Glutamatergic neuron (in vitro differentiated cells): ENCODE data around the gene CCM2. TPM values are rescaled to one million over a fixed set of nuclear protein-coding genes. Genes with fewer than 3 reads are reported as not detected.
A peak's percentile ranks its signal among the peaks of the same experiment; 100 is the strongest.

Source experiments
- DNase-seq: peaks from one replicate; pipeline ENCODE4 v3.0.0; 2022
- H3K27ac Mint-ChIP-seq: one replicate; pipeline ENCODE4 v1.8.0; 2020; ENCODE audit warnings: mild to moderate bottlenecking, mixed read lengths, inconsistent platforms; ENCODE audit not compliant: unreplicated experiment
- H3K27me3 Mint-ChIP-seq: one replicate; pipeline ENCODE4 v1.8.0; 2020; ENCODE audit warnings: mild to moderate bottlenecking, moderate library complexity, mixed read lengths, inconsistent platforms; ENCODE audit not compliant: unreplicated experiment
- H3K36me3 Mint-ChIP-seq: one replicate; pipeline ENCODE4 v1.8.0; 2020; ENCODE audit warnings: mild to moderate bottlenecking, mixed read lengths, inconsistent platforms; ENCODE audit not compliant: unreplicated experiment
- H3K4me1 Mint-ChIP-seq: one replicate; pipeline ENCODE4 v1.8.0; 2020; ENCODE audit warnings: mild to moderate bottlenecking, low read depth, mixed read lengths, inconsistent platforms; ENCODE audit not compliant: unreplicated experiment
- H3K4me3 Mint-ChIP-seq: one replicate; pipeline ENCODE4 v1.8.0; 2020; ENCODE audit warnings: mild to moderate bottlenecking, mixed read lengths, inconsistent platforms; ENCODE audit not compliant: unreplicated experiment
- H3K9me3 Mint-ChIP-seq: one replicate; pipeline ENCODE4 v1.8.0; 2020; ENCODE audit warnings: mild to moderate bottlenecking, moderate library complexity, mixed read lengths, inconsistent platforms; ENCODE audit not compliant: unreplicated experiment
- CTCF ChIP-seq: fragments of 200-600 bp; sonication (generic); IDR thresholded peaks from one replicate; pipeline ENCODE4 v1.5.0; 2021; ENCODE audit not compliant: partially characterized antibody, unreplicated experiment
- total RNA-seq: library from RNA; stranded (reverse); fragmentation: NEBNext Ultra II Directional; extraction: Animal tissue kit (Norgen Biotek cat#: 25700); gene quantifications from one replicate; pipeline ENCODE4 v1.2.1, GENCODE V29; 2021; ENCODE audit not compliant: unreplicated experiment

CCM2 gene
- total RNA-seq, 1 donor from 2014 or later = 92.6 TPM

DNA sequence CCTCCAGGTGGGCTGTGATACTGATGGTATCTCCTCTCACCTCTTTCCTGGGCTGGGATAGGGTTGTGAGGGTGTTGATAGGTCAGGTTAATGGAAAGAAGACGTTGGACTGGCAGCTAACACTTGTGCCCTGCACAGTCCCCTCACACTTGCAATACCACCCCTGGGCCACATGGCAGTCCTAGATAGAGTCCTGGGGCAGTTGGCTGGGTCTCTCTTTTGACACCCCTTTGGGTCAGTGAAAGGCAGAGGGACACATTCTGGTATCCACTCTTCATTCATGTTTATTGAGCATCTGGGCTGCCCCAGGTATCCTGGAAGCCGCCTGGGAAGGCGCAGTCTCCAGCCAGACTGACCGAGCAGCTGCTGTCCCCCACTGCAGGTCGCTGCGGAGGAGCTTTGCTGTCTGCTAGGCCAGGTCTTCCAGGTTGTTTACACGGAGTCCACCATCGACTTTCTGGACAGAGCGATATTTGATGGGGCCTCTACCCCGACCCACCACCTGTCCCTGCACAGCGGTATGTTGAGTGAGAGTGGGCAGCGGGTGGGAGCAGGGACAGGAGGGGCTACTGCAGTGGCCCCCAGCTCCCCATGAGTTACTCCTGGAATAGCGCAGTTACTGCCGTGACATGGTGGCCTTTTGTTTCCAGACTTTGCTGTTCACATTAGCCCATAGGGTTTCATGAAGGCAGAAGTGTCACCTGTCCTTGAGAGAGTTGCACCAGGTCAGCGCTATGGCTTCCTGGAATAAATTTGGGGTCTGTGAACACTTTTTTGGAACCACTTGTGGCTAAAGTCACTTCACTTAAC lies 69.6 kb downstream of the CCM2 start:
- peak overlapping the region; percentile 77 for H3K27ac Mint-ChIP-seq
- peaks cover 6% of the 10 kb centered on the region for H3K36me3 Mint-ChIP-seq
- peaks cover 9% of the 10 kb centered on the region for H3K27me3 Mint-ChIP-seq
- DNase-seq = no peak
- peak; percentile 22 for TF ChIP-seq CTCF
- peaks cover 38% of the 10 kb centered on the region for H3K4me1 Mint-ChIP-seq
- H3K4me3 Mint-ChIP-seq = no peak overlapping the region
- peaks cover 12% of the 10 kb centered on the region for H3K9me3 Mint-ChIP-seq

GRCh38 chr7:45070254-45070642 lies 70.2 kb downstream of the CCM2 start:
- TF ChIP-seq CTCF = no peak
- H3K27me3 Mint-ChIP-seq = peaks cover 11% of the 10 kb centered on the region
- H3K27ac Mint-ChIP-seq = peak overlapping the region; percentile 77
- H3K4me1 Mint-ChIP-seq = peaks cover 38% of the 10 kb centered on the region
- H3K36me3 Mint-ChIP-seq = peaks cover 6% of the 10 kb centered on the region
- no peak overlapping the region for H3K4me3 Mint-ChIP-seq
- peaks cover 14% of the 10 kb centered on the region for H3K9me3 Mint-ChIP-seq
- no peak for DNase-seq

- Mint-ChIP-seq H3K36me3 (peaks cover 6% of the 10 kb centered on the region), H3K27ac (peak overlapping the region; percentile 81), H3K9me3 (peaks cover 16% of the 10 kb centered on the region), H3K4me3 (peak overlapping the region; percentile 64), H3K27me3 (peaks cover 12% of the 10 kb centered on the region), H3K4me1 (peaks cover 38% of the 10 kb centered on the region)
- TF ChIP-seq CTCF = no peak
- DNase-seq = no peak
Observed at GRCh38 chr7:45071528-45071927, 71.5 kb downstream of the CCM2 start.

DNA sequence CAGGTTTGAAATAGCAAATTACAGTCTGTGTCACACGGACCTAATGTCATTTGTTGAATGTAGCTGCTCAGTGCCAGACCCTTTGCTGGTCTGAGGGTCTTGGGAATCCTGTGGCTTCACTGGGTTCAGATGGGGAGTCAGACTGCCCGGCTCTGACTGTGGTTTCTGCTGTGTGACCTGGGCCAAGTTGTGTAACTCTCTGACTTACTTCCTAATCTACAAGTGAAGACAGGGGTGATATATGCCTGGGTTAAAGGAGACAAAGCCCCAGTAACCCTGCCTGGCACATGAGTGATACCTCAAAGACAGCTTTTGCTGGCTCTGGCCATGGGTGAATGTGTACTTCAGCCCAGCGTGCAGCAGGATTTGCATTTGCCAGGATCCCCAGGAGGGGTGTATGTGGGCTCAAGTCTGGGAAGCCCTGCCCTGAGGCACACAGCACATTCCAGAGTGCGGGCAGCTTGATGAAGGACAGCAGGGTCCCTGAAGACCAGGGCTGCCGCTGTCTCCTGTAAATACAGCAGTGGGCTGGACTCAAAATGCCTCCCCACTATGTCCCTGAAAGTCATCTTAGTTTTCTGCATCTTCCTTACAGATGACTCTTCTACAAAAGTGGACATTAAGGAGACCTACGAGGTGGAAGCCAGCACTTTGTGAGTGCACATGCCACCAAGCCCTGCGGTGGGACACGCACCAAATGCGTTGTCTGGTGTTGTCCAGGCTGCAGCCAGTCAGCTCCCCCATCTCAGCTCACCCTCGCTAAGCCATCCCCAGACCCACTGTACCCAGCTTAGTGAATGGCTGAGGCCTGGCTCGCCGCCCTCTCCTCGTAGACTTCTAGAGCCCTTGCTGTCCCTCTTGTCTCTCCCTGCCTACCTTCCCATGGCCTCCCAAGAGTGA lies 72.4 kb downstream of the CCM2 start:
- Mint-ChIP-seq H3K27me3 (peaks cover 15% of the 10 kb centered on the region), H3K4me3 (peak overlapping the region; percentile 51), H3K9me3 (peaks cover 19% of the 10 kb centered on the region), H3K27ac (peak overlapping the region; percentile 81), H3K36me3 (peaks cover 6% of the 10 kb centered on the region), H3K4me1 (peaks cover 38% of the 10 kb centered on the region)
- TF ChIP-seq CTCF = no peak
- DNase-seq = no peak
